Type B pancreatic cell (in vitro differentiated cells): ENCODE measurements around the gene PLCB1. TPM values are rescaled to one million over a fixed set of nuclear protein-coding genes. Genes with fewer than 3 reads are reported as not detected.

ENCODE experiments used
- DNase-seq: peaks from one replicate; pipeline ENCODE4 v3.0.0; 2021; ENCODE audit warnings: mixed read lengths; ENCODE audit not compliant: unreplicated experiment; ENCODE audit errors: extremely low spot score
- H3K27ac Mint-ChIP-seq: 2 replicates; pipeline ENCODE4 v1.8.0; 2021; ENCODE audit warnings: mild to moderate bottlenecking, mixed read lengths
- H3K27me3 Mint-ChIP-seq: 2 replicates; pipeline ENCODE4 v1.8.0; 2021; ENCODE audit warnings: mixed read lengths
- H3K36me3 Mint-ChIP-seq: 2 replicates; pipeline ENCODE4 v1.8.0; 2021; ENCODE audit warnings: mixed read lengths
- H3K4me1 Mint-ChIP-seq: one replicate; pipeline ENCODE4 v1.8.0; 2021; ENCODE audit warnings: mixed read lengths; ENCODE audit not compliant: unreplicated experiment
- H3K4me3 Mint-ChIP-seq: 2 replicates; pipeline ENCODE4 v1.8.0; 2021; ENCODE audit warnings: mild to moderate bottlenecking, mixed read lengths
- H3K9me3 Mint-ChIP-seq: 2 replicates; pipeline ENCODE4 v1.8.0; 2021; ENCODE audit warnings: mixed read lengths
- total RNA-seq: library from RNA; stranded (reverse); gene quantifications from 2 replicates; pipeline ENCODE4 v1.2.1, GENCODE V29; 2021; ENCODE audit warnings: low replicate concordance
- TF ChIP-seq, protein P1 (sequence below): fragments of 200-600 bp; sonication (generic); conservative IDR thresholded peaks from 2 replicates; pipeline ENCODE4 v1.5.0; 2021; ENCODE audit warnings: antibody characterized with exemption, mild to moderate bottlenecking

Gene PLCB1
- total RNA-seq, 1 donor from 2014 or later = 17.9 TPM

DNA sequence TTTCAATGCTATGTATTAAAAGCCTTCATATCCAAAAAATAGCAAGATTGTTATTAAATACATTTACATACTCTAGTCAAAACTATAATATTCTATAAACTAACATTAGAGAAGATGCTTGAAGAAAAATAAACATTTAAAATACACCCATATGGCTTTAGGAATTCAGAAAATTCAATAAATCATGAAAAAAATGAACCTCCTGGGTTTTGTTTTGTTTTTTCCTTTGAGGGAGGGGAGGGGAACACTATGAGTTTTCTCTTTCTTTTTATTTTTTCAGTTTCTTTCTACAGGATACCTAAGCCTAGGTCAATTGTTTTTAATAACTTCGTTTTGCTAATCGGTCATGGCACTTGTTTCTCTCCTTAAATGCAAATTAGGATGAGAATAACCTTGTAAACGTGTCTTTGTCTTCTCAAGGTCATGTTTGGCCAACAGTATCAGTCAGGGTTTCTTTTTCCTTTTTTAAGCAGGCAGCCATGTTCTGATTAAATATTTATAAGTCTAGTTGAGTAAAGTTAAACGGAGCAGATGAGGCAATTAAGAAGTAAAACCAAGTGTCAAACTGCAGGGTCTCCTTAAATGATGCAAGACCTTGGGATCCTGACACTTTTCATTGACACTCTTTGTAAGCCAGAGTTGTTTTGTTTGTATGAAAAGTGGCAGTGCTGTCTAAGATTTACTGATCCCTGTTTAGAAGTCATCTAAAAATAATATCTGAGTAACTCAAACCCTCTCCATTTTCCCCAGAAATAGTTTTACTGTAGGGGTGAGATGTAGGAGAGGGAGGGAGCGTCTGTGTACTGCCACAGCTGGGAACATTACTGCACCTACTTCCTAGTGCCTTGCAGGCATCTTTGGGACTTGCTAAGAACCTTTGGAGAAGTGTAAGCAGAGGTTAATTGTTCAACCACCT is 392.3 kb downstream of the PLCB1 start:
- Mint-ChIP-seq H3K4me3 (no peak overlapping the region), H3K4me1 (no peaks in the 10 kb centered on the region), H3K36me3 (no peaks in the 10 kb centered on the region), H3K9me3 (no peaks in the 10 kb centered on the region), H3K27ac (no peak overlapping the region), H3K27me3 (no peaks in the 10 kb centered on the region)
- DNase-seq = no peak
- TF ChIP-seq, protein P1, sequence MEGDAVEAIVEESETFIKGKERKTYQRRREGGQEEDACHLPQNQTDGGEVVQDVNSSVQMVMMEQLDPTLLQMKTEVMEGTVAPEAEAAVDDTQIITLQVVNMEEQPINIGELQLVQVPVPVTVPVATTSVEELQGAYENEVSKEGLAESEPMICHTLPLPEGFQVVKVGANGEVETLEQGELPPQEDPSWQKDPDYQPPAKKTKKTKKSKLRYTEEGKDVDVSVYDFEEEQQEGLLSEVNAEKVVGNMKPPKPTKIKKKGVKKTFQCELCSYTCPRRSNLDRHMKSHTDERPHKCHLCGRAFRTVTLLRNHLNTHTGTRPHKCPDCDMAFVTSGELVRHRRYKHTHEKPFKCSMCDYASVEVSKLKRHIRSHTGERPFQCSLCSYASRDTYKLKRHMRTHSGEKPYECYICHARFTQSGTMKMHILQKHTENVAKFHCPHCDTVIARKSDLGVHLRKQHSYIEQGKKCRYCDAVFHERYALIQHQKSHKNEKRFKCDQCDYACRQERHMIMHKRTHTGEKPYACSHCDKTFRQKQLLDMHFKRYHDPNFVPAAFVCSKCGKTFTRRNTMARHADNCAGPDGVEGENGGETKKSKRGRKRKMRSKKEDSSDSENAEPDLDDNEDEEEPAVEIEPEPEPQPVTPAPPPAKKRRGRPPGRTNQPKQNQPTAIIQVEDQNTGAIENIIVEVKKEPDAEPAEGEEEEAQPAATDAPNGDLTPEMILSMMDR = no peak

DNA sequence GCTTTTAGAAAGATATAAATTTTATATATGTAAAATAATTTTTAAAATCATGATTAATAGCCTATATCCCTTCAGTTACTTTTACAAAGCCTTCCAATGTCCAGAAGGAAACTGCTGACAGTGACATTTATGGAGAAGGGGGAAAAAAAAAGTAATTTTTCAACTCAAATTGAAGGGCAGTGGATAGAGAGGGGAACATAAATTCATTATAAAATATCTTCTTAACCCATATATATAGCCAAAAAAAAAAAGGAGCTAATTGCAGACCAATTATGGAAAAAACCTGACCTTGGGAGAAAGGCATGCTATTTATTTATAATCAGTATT is 392.9 kb downstream of the PLCB1 start:
- Mint-ChIP-seq H3K4me1 (no peaks in the 10 kb centered on the region), H3K36me3 (no peaks in the 10 kb centered on the region), H3K27me3 (no peaks in the 10 kb centered on the region), H3K27ac (no peak overlapping the region), H3K4me3 (no peak overlapping the region), H3K9me3 (no peaks in the 10 kb centered on the region)
- DNase-seq = no peak
- TF ChIP-seq, protein P1 = no peak

- H3K4me1 Mint-ChIP-seq = no peaks in the 10 kb centered on the region
These were observed 394.5 kb downstream of the PLCB1 start for GRCh38 chr20:8526610-8527009.

DNA sequence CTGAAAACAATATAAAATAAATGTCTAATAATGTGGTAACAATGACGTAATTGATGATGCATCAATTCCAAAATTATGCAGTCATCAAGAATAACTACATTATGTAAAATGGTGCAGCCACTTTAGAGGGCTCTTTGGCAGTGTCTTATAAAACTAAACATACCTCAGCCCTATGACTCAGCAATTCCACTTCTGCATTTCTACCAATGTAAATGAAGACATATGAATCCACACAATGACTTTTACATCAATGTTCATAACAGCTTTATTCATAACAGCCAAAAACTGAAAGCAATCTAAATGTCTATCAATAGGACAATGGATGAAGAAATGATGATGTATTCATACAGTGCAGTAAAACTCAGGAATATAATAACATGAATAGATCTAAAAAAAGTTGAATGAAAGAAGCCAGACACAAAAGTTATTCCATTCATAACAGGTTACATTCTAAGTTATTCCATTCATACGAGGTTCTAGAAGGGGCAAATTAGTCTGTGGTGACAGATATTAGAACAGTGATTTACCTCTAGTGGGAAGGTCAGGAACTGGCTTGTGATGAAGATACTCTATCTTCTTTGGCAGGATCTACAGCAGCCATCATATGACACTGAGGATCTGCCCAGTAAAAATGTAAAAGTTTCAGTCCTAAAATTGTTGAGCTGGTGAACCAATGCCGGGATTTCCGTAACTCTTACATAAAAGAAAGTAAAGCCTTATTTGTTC is 396.1 kb downstream of the PLCB1 start:
- H3K4me1 Mint-ChIP-seq = no peaks in the 10 kb centered on the region
- H3K27ac Mint-ChIP-seq = no peak overlapping the region
- peaks cover 5% of the 10 kb centered on the region for H3K9me3 Mint-ChIP-seq
- TF ChIP-seq, protein P1 = no peak
- no peak overlapping the region for H3K4me3 Mint-ChIP-seq
- H3K36me3 Mint-ChIP-seq = no peaks in the 10 kb centered on the region
- H3K27me3 Mint-ChIP-seq = no peaks in the 10 kb centered on the region
- DNase-seq = no peak

More at GRCh38 chr20:8526610-8527009, 394.5 kb downstream of the PLCB1 start:
- no peak for DNase-seq
- Mint-ChIP-seq H3K4me3 (no peak overlapping the region), H3K27ac (no peak overlapping the region), H3K27me3 (no peaks in the 10 kb centered on the region), H3K9me3 (no peaks in the 10 kb centered on the region), H3K36me3 (no peaks in the 10 kb centered on the region)
- TF ChIP-seq, protein P1 = no peak

DNA sequence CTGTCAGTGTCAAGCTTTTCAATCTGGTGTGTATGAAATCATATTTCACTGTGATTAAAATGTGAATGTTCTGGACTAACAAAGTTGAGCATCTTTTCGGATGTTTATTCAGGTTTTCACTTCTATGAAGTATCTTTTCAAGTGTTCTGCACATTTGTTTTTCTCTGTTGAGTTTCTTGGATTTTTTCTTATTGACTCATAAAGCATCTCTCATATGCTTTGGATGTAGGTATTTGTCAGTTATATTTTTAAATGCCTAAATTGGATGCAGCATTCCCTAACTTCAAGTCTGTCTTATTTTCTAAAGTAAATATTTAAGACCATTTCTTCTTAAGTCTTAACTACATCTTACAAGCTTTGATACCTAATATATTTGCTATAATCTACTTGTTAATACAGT is 398.0 kb downstream of the PLCB1 start:
- H3K36me3 Mint-ChIP-seq = no peaks in the 10 kb centered on the region
- no peaks in the 10 kb centered on the region for H3K4me1 Mint-ChIP-seq
- TF ChIP-seq, protein P1 = no peak
- no peak overlapping the region for H3K27ac Mint-ChIP-seq
- no peaks in the 10 kb centered on the region for H3K27me3 Mint-ChIP-seq
- H3K9me3 Mint-ChIP-seq = peaks cover 5% of the 10 kb centered on the region
- no peak for DNase-seq
- no peak overlapping the region for H3K4me3 Mint-ChIP-seq
